SHP77 treated with DMSO at 0.1 percent for 48 hours (cell line): Measurements from ENCODE around the gene MRPS25.

Experiments
- DNase-seq: peaks from one replicate; lab custom pipeline; 2025; lab: John Stamatoyannopoulos, UW

The MRPS25 gene

GRCh38 chr3:15081960-15082664, 17.0 kb upstream of the MRPS25 start:
- no peak for DNase-seq

- DNase-seq, result no peak
Measured at GRCh38 chr3:15079091-15079490, 14.0 kb upstream of the MRPS25 start.

- DNase-seq, result no peak
Measured at GRCh38 chr3:15074500-15074899, 9.4 kb upstream of the MRPS25 start.

GRCh38 chr3:15071699-15072098, 6.6 kb upstream of the MRPS25 start:
- no peak for DNase-seq

- no peak for DNase-seq
Measured at GRCh38 chr3:15069441-15069840, 4.3 kb upstream of the MRPS25 start.

- DNase-seq, result no peak
Measured at GRCh38 chr3:15066467-15066866, 1.4 kb upstream of the MRPS25 start.

GRCh38 chr3:15065550-15066007, 464 bp upstream of the MRPS25 start:
- DNase-seq, result no peak

- DNase-seq, result no peak
Measured at GRCh38 chr3:15064299-15064834, 748 bp downstream of the MRPS25 start.

GRCh38 chr3:15063656-15064286, 1.3 kb downstream of the MRPS25 start:
- DNase-seq, result no peak

- DNase-seq, result no peak
Measured at GRCh38 chr3:15063238-15063637, 1.9 kb downstream of the MRPS25 start.

- no peak for DNase-seq
Measured at GRCh38 chr3:15060029-15060428, 5.1 kb downstream of the MRPS25 start.

- no peak for DNase-seq
Measured at GRCh38 chr3:15056676-15057404, 8.3 kb downstream of the MRPS25 start.

- DNase-seq, result no peak
Measured at GRCh38 chr3:15055019-15055557, 10.0 kb downstream of the MRPS25 start.

GRCh38 chr3:15053541-15053940, 11.6 kb downstream of the MRPS25 start:
- no peak for DNase-seq

GRCh38 chr3:15052335-15053242, 12.5 kb downstream of the MRPS25 start:
- no peak for DNase-seq

- DNase-seq, result no peak
Measured at GRCh38 chr3:15051531-15051930, 13.6 kb downstream of the MRPS25 start.

- DNase-seq, result no peak
Measured at GRCh38 chr3:15050405-15051092, 14.6 kb downstream of the MRPS25 start.

GRCh38 chr3:15049584-15049983, 15.5 kb downstream of the MRPS25 start:
- no peak for DNase-seq

GRCh38 chr3:15045667-15046066, 19.4 kb downstream of the MRPS25 start:
- DNase-seq, result no peak

- no peak for DNase-seq
Measured at GRCh38 chr3:15044326-15044725, 20.8 kb downstream of the MRPS25 start.
